Frontal cortex (tissue), 4 donors: ENCODE measurements around the gene C6orf118. TPM values are rescaled to one million over a fixed set of nuclear protein-coding genes. Genes with fewer than 3 reads are reported as not detected.
A peak's percentile ranks its signal among the peaks of the same experiment; 100 is the strongest.

Experiments
- DNase-seq, 2 donors: peaks; one replicate each; pipeline ENCODE4 v3.0.0; 2012; ENCODE audit warnings: low spot score in 2 of 2
- FAIRE-seq: peaks from 2 replicates; lab custom pipeline; 2012; peaks lifted over from hg19 to GRCh38; lab: Jason Lieb, UNC
- total RNA-seq: library from RNA; depleted of rRNA; stranded (reverse); fragments of >200 nt; gene quantifications from one replicate; pipeline ENCODE4 v1.2.3, GENCODE V29; 2014
- donor health status: control.
- donor health status: control.
- donor health status: control.

Gene C6orf118
- total RNA-seq, 1 donor from 2014 or later: 5.3 TPM

DNA sequence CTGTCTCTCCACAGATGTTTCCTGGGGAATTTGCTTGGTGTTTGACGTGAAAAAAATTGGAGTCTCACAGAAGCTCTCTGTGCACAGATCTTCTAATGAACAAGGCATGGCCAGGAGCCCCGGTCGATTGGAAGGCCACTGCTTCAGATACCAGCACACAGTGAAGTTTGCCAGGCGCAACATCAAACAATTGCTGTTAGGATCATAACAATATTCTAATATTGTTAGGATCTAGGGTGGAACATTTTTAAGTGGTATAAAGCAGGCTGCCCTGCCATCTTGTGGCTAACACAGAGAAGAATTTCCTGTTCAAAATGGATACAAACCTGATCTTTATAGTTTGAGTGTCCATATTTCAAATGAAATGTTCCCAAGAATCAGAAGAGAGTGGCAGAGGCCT, 64.1 kb downstream of the C6orf118 start:
- FAIRE-seq: no peak
- DNase-seq: no peak

DNA sequence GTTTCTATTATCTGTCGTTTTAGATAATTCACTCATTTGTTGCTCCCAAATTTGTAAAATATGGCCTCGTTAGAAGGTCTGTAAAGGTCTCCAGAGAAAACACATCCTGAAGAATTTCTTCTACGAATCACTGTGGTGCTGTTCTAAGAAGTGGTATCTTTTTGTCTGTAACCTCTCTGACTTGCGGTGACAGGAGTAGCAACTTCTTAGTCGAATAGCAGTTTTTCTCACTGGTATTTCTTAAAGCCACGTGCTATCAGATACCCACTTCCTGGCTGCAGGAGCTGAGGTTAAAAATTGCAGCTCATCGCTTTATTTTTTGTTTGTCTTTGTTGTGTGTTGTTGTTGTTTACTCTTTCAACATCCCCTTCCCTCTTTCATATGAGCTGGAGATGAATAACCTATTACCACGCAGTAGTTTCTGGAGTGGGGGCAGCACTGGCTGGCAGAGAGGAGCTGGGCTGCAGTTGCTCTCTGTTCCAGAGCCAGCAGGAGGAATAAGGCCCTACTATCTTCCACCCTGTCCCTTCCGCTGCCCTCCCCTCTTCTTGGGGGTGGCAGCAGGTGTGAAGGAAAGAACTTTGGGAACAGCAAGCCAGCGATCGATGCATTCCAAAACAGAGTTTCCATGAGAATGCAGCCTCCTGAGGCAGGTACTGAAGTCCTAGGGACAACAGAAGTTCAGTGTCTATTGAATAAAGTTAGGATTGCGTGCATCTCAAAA, 64.7 kb downstream of the C6orf118 start:
- no peak for FAIRE-seq
- no peak for DNase-seq

DNA sequence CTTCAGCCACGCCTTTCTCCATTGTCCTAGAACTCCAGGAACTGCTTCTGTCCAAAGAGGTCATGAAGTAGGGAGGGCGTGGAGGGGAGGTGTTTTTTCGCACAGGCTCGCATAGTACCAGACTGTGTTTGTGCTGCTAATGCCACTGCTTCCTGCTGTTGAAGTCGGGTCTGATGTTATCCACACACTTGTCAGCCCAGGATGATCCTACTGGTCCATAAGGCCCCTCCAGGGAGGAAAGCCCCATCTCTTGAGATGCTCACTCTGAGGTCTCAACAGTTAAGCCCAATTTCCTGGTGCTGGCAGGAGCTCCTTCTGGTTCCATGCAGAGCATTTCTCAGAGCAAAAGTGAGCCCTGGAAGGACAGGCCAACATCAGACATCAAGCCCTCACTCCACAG, 65.6 kb downstream of the C6orf118 start:
- DNase-seq (no peak), FAIRE-seq (no peak)

DNA sequence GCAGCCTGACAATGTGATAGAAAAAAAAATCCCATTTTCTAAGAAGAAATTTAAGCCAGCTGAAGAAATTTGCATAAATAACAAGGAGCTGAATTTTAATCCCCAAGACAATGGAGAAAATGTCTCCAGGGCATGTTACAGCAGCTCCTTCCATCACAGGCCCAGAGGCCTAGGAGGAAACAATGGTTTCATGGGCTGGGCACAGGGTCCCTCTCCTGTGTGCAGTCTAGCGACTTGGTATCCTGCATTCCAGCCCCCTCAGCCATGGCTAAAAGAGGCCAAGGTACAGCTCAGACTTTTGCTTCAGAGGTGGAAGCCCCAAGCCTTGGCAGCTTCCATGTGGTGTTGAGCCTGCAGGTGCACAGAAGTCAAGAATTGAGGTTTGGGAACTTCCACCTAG, 73.1 kb downstream of the C6orf118 start:
- no peak for FAIRE-seq
- DNase-seq: no peak

DNA sequence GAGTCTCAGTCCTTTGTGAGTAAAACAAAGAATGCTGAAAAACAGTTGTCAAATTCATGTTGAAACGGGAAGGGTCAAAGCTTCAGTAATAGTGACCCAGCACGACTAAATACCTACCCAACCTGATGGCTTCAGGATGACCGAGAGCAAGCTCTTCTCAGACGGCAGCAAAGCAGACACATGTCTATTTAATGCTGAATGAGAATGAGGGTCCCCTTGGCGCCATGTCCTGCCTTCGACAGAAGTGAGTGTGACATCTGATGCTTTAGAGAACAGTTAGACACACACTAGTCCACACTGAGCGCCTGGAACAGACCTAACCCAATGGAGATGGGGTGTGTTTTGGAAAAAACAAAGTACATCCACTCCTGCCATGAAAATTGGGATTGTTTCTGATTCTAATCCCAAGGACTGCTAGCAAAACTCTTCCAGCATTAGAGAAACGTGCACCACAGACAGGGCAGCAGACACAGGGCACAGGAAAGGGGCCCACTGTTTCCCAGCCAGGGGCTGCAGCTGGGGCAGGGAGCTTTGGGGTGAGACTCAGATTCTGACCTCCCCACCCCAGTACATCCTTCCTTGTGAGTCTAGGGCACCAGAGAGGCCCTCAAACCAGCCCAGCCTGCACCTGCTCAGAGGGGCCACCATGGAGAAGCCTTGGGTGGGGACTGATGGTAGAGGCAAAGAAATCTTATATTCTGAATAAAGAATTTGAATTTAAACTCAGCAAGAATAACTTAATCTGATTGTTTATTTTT, 76.5 kb downstream of the C6orf118 start:
- FAIRE-seq (no peak), DNase-seq (no peak)

DNA sequence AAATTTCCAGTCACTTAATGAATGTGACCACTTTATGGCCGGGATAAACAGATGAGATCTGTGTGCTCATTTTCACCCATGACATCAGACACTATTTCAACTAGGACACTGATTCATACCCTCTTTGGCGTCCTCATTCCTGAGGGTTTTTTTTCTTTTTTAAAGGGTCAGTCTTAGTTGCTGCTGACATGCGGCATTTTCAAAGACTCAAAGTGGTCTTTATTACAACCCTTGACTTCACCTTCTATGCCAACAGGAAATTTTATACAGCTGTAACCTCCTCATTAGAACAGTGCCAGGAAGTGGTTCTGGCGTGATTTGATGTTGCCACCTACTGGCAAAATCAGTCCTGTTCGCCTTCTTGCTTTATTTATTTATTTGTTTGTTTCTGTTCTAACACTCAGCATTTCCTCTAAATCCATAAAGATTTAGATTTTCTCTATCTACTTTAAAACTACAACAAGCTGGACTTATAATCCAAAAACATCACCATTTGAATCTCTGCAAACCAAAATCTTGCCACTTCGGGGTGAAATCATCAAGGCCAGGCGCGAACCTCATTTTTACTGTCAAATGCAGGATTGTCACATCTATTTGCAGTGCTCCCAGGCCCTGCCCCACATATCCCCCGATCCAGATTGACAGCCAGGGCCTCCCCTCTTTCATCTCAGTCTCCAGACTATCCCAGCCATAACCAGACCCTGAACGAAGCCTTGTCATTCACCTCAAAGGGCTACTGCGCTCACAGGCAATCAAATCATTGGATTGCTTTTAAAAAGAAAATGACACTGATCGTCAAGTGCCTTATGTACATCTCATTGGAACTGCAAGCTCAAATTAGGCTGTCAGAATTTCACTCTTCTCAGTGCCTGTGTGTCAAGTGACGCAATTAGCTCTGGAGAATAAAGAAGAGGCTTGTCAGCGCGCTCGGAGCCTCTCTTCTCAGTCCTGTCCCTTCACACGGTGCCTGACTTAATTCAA, 77.5 kb downstream of the C6orf118 start:
- DNase-seq (peak; percentile 1 to 10), FAIRE-seq (peak; percentile 86)

DNA sequence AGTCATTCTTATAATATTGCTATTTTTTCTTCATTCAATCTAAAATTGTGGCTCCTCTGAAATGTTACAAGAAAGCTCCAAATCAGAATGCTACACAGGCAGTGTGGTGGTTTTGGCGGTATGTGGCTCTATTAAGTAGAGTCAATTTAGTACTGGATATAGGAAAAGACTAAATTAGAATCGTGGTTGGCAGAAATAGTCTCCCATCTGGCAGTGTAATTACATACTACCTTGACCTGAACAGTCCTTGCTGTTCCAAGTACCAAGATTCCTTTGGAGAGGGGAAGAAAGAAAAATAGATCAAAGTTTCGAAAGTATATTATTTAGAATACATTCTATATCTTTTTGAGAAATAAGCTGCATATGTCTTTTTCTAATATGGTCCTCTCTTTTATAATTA, 78.2 kb downstream of the C6orf118 start:
- DNase-seq (no peak), FAIRE-seq (no peak)
